ENCODE measurements around the gene FHOD3. TPM values are rescaled to one million over a fixed set of nuclear protein-coding genes. Genes with fewer than 3 reads are reported as not detected.
A peak's percentile ranks its signal among the peaks of the same experiment; 100 is the strongest.

The FHOD3 gene
- total RNA-seq, 2 donors from 2014 or later: 66.0 to 114 TPM

DNA sequence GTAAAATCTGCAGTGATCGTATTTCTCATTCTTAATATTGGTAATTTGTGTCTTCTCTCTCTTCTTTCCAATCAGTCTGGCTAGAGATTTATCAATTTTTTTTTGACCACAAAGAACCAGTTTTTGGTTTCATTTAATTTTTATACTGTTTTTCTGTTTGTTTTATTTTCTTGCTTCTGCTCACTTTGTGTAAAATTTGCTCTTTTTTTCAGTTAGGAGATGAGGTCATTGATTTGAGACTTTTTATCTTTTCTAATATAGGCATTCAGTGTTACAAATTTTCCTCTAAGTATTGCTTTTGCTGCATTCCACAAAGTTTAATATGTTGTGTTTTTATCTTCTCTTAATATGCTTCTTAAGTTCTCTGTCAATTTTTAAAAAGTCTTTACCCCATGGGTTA, 370.8 kb downstream of the FHOD3 start:
- Histone ChIP-seq H3K27ac (no peak overlapping the region), H3K36me3 (no peaks in the 10 kb centered on the region), H3K4me1 (peaks cover 0 to 5% of the 10 kb centered on the region in 2 donors), H3K9me3 (no peaks in the 10 kb centered on the region), H3K4me3 (no peak overlapping the region), H3K27me3 (no peaks in the 10 kb centered on the region)
- no peak for DNase-seq (ENCODE audit: low spot score)
- TF ChIP-seq CTCF (IDR thresholded peaks at IDR 0.05): no peak

DNA sequence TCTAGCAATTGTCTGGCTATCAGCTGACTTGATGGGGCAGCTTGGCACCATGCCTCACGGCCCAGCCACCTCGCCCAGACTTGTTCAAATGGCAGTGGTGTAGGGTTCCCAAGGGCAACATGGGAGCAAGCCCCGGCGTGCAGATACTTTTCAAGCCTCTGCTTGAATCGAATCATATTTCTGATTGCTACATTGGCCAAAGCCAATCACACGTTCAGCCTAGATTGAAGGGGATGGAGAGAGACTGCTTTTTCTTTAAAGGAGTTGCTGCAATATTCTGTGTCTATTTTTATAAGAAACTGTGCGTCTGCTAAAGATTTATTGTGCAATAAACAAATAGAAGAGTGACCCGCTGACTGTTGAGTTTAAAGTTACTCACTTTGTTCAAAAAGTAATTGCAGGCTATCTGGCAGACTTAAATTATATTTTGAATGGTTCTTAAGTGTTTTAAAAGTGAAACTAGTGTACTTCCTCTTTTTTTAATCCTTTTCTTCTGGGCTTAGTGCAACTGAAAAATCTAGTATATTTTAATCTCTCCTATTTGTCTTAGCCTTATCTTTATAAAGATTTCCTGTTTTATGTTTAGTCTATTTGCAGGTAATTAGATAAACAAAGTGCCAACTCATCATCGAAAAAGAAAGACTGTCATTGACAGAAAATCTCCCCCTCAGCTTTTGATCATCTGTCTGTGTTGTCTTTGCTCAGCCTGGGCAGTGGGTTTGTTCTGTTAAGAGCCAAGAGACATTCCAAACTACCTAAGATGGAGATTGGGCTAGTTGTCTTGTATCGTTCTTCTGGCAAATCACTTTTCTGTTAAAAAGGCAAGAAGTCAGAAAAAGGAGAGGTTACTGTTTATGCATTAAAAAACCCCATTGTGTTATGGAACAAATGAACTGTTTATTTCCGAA, 375.2 kb downstream of the FHOD3 start:
- peaks cover 0 to 11% of the 10 kb centered on the region in 2 donors for H3K9me3 ChIP-seq
- no peak for DNase-seq (ENCODE audit: low spot score)
- H3K27ac ChIP-seq: peak overlapping the region in 1 of 2 donors; percentile 19
- peaks cover 0 to 6% of the 10 kb centered on the region in 2 donors for H3K4me1 ChIP-seq
- no peak for TF ChIP-seq CTCF (IDR thresholded peaks at IDR 0.05)
- H3K4me3 ChIP-seq: no peak overlapping the region
- no peaks in the 10 kb centered on the region for H3K36me3 ChIP-seq
- H3K27me3 ChIP-seq: no peaks in the 10 kb centered on the region

DNA sequence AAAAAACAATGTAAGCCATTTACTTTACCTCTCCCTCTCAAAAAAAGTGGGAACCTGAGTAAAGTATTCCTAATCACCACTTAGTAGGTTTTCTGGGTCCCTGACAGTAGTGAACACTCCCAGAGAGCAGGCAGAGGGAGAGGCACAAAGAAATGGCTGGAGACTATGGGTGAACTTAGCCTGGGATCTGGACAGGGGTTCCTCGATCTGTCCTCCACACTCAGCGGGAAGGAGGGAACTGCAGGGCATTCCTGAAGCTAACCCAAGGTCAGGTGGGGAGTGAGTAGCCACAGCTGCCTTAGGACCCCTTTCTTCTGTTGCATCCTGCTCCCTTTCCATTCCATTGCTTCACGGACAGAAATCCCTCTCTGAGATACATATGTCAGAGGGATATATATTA, 375.9 kb downstream of the FHOD3 start:
- Histone ChIP-seq H3K4me1 (peaks cover 0 to 6% of the 10 kb centered on the region in 2 donors), H3K9me3 (peaks cover 0 to 11% of the 10 kb centered on the region in 2 donors), H3K36me3 (no peaks in the 10 kb centered on the region), H3K27ac (no peak overlapping the region), H3K27me3 (no peaks in the 10 kb centered on the region), H3K4me3 (no peak overlapping the region)
- DNase-seq (ENCODE audit: low spot score): no peak
- TF ChIP-seq CTCF (IDR thresholded peaks at IDR 0.05): no peak

GRCh38 chr18:36675076-36675475, 377.6 kb downstream of the FHOD3 start:
- no peak for DNase-seq (ENCODE audit: low spot score)
- Histone ChIP-seq H3K27ac (no peak overlapping the region), H3K27me3 (no peaks in the 10 kb centered on the region), H3K36me3 (no peaks in the 10 kb centered on the region), H3K4me3 (no peak overlapping the region), H3K4me1 (peaks cover 0 to 6% of the 10 kb centered on the region in 2 donors), H3K9me3 (peaks cover 0 to 11% of the 10 kb centered on the region in 2 donors)
- TF ChIP-seq CTCF (IDR thresholded peaks at IDR 0.05): no peak

DNA sequence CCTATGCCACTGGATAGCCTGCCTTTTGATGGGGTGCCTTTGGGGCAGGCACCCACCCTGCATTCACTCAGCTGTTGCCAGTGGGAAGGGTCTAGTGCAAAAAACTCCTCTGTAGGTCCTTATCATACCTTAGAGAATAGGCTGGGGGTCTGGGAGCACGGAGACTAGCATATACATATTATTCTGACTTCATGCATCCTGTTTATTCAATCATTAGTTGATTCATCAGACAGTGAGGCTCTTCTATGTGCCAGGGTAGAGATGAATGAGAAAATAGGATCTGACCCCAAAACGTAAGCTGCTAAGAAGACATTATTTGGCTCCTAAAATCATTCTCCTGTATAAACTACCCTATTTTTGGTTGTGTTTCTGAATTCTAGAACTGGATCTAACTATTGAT, 378.0 kb downstream of the FHOD3 start:
- TF ChIP-seq CTCF (IDR thresholded peaks at IDR 0.05): no peak
- Histone ChIP-seq H3K4me1 (peaks cover 0 to 6% of the 10 kb centered on the region in 2 donors), H3K27ac (no peak overlapping the region), H3K9me3 (peaks cover 0 to 11% of the 10 kb centered on the region in 2 donors), H3K27me3 (no peaks in the 10 kb centered on the region), H3K36me3 (no peaks in the 10 kb centered on the region), H3K4me3 (no peak overlapping the region)
- DNase-seq (ENCODE audit: low spot score): no peak

All from right atrium auricular region (tissue), 2 donors.